ENCODE results near the gene MARCHF2. TPM values are rescaled to one million over a fixed set of nuclear protein-coding genes. Genes with fewer than 3 reads are reported as not detected.

The MARCHF2 gene
- total RNA-seq: 84.1 and 101 TPM in 2 replicates

DNA sequence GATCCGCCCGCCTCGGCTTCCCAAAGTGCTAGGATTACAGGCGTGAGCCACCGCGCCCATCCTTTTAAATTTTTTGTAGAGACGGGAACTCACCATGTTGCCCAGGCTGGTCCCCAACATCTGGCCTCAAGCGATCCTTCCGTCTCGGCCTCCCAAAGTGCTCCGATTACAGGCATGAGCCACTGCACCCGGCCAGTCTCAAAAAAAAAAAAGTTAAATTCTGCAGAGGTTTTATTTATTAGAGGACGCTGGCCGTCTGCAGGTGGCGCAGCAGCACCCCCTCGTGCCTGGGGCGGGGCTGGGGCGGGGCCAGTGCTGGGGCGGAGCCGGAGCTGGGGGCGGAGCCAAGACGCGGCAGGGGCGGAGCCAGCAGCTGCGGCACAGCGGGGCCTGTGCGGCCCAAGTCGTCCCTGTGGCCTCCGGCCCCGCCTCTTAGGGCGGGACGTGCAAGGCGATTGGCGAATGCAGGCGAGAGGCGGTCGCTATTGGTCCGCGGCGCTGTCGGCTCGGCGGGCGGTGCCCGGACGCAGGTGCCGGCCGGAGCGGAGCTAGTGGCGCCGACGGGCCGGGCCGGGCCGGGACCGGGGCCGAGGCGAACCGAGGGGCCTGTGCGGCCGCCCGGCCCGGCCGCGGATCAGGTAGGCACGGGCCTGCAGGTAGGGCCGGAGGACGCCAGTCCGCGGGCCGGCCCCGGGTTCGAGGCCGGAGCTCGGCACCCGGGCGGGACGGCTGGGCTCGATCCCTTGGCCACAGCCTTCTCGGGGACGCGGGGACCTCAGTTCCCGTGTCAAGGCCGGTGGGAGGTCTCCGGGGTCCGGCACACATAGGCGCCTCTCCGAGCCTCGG lies at the start of gene MARCHF2:
Gene MARCHF2, plus strand, starts transcription at position 523 of the 846 bp plus-strand sequence. CDS start 8,536 bp downstream, outside the sequence.

DNA sequence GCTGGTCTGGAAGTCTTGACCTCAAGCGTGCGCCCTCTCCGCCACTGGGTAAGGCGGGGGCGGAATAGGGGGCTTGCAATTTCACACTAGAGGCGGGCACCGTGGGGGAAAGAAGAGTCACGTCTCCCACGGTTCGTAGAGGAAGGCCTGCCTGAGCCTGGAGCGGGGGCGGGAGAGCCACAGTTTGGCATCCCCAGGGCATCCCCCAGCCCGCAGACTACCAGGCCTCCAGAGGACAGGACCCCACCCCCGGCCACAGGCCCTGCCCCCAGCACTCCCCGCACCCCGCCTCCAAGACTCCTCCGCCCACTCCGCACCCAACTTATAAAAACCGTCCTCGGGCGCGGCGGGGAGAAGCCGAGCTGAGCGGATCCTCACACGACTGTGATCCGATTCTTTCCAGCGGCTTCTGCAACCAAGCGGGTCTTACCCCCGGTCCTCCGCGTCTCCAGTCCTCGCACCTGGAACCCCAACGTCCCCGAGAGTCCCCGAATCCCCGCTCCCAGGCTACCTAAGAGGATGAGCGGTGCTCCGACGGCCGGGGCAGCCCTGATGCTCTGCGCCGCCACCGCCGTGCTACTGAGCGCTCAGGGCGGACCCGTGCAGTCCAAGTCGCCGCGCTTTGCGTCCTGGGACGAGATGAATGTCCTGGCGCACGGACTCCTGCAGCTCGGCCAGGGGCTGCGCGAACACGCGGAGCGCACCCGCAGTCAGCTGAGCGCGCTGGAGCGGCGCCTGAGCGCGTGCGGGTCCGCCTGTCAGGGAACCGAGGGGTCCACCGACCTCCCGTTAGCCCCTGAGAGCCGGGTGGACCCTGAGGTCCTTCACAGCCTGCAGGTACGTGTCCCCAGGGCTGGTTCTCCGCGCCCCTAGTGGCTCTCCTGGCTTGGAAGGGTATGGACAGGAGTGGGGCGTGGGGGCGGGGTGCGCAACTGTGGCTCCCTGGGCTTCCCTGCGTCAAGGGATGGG lies 49.0 kb upstream of the MARCHF2 start, which contains the start of gene ANGPTL4:
Gene ANGPTL4, plus strand, starts transcription at position 353 of the 969 bp plus-strand sequence. Its CDS starts 167 bp downstream, at position 520.

DNA sequence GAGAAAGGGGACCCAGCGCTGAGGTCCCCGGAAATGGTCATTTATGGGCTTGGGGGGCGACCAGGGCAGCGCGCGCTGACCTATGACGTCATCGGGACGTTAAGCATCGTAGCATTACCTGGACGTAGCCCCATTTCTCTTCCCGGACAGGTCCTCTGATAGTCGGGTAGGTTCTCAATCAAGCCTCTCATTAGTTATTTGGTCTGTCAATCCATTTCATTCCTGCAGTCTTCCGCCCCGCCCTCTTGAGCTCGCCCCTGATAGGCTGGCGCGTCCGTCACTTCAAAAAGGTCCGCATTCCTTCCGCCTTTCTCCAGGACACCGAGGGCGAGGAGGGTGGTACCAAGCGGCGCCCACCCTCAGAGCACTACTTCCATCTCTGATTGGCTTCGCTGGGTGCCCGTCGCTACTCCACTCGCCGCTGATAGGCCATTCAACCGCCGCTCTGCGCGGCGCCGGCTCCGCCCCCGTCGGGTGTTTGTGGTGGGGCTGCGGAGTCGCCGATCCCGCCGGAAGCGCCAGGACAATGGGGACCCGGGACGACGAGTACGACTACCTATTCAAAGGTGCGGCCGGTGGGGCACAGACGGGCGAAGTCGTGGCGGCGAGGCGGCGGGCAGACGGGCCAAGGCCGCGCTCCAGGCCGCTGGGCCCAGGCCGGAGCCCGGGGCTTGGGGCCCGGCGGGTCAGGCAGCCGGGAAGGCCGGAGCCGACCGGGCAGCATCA lies 23.1 kb upstream of the MARCHF2 start, which contains the start of gene RAB11B:
Gene RAB11B, plus strand, starts transcription at position 470 of the 726 bp plus-strand sequence. Its CDS starts 57 bp downstream, at position 527.

GRCh38 chr19:8444677-8445487 lies 31.8 kb downstream of the MARCHF2 start, which contains the start of gene HNRNPM:
TSS of gene HNRNPM (plus strand) at chr19:8444975. CDS start at chr19:8444999, 24 bp downstream.

Other genes with a start within 250 kb of the MARCHF2 start
- 10.3 and 14.3 TPM in 2 replicates for gene CERS4, start 203.9 kb upstream of the MARCHF2 start, total RNA-seq
- gene CD320, start 104.9 kb upstream of the MARCHF2 start, total RNA-seq: 66.4 and 99.0 TPM in 2 replicates
- 47.5 and 63.2 TPM in 2 replicates for gene NDUFA7, start 91.9 kb upstream of the MARCHF2 start, total RNA-seq
- 414 and 638 TPM in 2 replicates for gene RPS28, start 91.8 kb upstream of the MARCHF2 start, total RNA-seq
- gene KANK3, start 70.0 kb upstream of the MARCHF2 start, total RNA-seq: 0.81 and 1.1 TPM in 2 replicates
- gene ANGPTL4, start 49.1 kb upstream of the MARCHF2 start, total RNA-seq: 290 and 481 TPM in 2 replicates
- gene RAB11B, start 22.9 kb upstream of the MARCHF2 start, total RNA-seq: 22.6 and 44.9 TPM in 2 replicates
- gene HNRNPM, start 31.7 kb downstream of the MARCHF2 start, total RNA-seq: 52.5 and 65.5 TPM in 2 replicates
- not detected in 2 replicates for gene PRAM1, start 89.3 kb downstream of the MARCHF2 start, total RNA-seq
- gene ZNF414, start 100.9 kb downstream of the MARCHF2 start, total RNA-seq: 2.9 and 12.6 TPM in 2 replicates
- 0.18 and 0.49 TPM in 2 replicates for gene MYO1F, start 164.1 kb downstream of the MARCHF2 start, total RNA-seq
- 7.8 and 26.0 TPM in 2 replicates for gene ADAMTS10, start 197.4 kb downstream of the MARCHF2 start, total RNA-seq
- not detected in 2 replicates for gene NFILZ, start 217.3 kb downstream of the MARCHF2 start, total RNA-seq